AG09309 (cell line): ENCODE results near the gene FTH1.

Experiments
- DNase-seq: peaks from one replicate; pipeline ENCODE4 v3.0.0-alpha.2; 2010; ENCODE audit warnings: low read depth
- H3K4me3 ChIP-seq: 2 replicates; pipeline ENCODE4 v1.5.1; 2011; ENCODE audit warnings: mild to moderate bottlenecking, low read depth, low read length, moderate library complexity; ENCODE audit not compliant: control insufficient read depth
- CTCF ChIP-seq: IDR thresholded peaks from 2 replicates; pipeline ENCODE4 v1.5.1; 2011; ENCODE audit warnings: mild to moderate bottlenecking, low read depth, low read length, inconsistent platforms; ENCODE audit not compliant: insufficient read depth, control insufficient read depth; ENCODE audit errors: missing control alignments

Gene FTH1

GRCh38 chr11:61947486-61948210 is 19.8 kb downstream of the FTH1 start:
- DNase-seq: peak; percentile 70
- peak; percentile 99 for TF ChIP-seq CTCF

GRCh38 chr11:61946894-61947293 is 20.5 kb downstream of the FTH1 start:
- DNase-seq: no peak
- no peak for TF ChIP-seq CTCF
- no peak overlapping the region for H3K4me3 ChIP-seq

More at GRCh38 chr11:61947486-61948210, 19.8 kb downstream of the FTH1 start:
- H3K4me3 ChIP-seq: no peak overlapping the region

GRCh38 chr11:61945191-61945590 is 22.2 kb downstream of the FTH1 start:
- no peak for TF ChIP-seq CTCF

GRCh38 chr11:61940466-61940865 is 27.0 kb downstream of the FTH1 start:
- H3K4me3 ChIP-seq: no peak overlapping the region
- DNase-seq: no peak
- no peak for TF ChIP-seq CTCF

More at GRCh38 chr11:61945191-61945590, 22.2 kb downstream of the FTH1 start:
- no peak overlapping the region for H3K4me3 ChIP-seq
- no peak for DNase-seq

- no peak for TF ChIP-seq CTCF
- no peak for DNase-seq
- no peak overlapping the region for H3K4me3 ChIP-seq
These were observed 31.6 kb downstream of the FTH1 start for GRCh38 chr11:61935861-61936260.

- DNase-seq: no peak
- no peak overlapping the region for H3K4me3 ChIP-seq
- TF ChIP-seq CTCF: no peak
These were observed 36.5 kb downstream of the FTH1 start for GRCh38 chr11:61930933-61931332.
